Thoracic aorta (tissue), 2 donors: ENCODE data around the gene TBX18. TPM values are rescaled to one million over a fixed set of nuclear protein-coding genes. Genes with fewer than 3 reads are reported as not detected.

Source experiments
- ATAC-seq: fragments of 150-250 bp; one replicate; pipeline ENCODE4 v1.8.0; 2017; ENCODE audit warnings: low read depth; ENCODE audit not compliant: insufficient number of reproducible peaks, low FRiP score
- DNase-seq: peaks from one replicate; pipeline ENCODE4 v3.0.0-alpha.2; 2020; ENCODE audit warnings: low spot score
- H3K27ac ChIP-seq, 2 donors: fragments of 200-600 bp; sonication (generic); 1 replicate in 1 of 2; 2 replicates in 1 of 2; pipeline ENCODE4 v1.5.1; 2016; ENCODE audit warnings: mild to moderate bottlenecking in 2 of 2, moderate library complexity in 2 of 2
- H3K27me3 ChIP-seq: fragments of 200-600 bp; sonication (generic); replicated peaks from 2 replicates; pipeline ENCODE4 v1.6.0; 2016; ENCODE audit warnings: mild to moderate bottlenecking; ENCODE audit not compliant: insufficient read depth
- H3K36me3 ChIP-seq: fragments of 200-600 bp; sonication (generic); one replicate; pipeline ENCODE4 v1.5.1; 2016
- H3K4me1 ChIP-seq, 2 donors: fragments of 200-600 bp; sonication (generic); 1 replicate in 1 of 2; 2 replicates in 1 of 2; pipeline versions ENCODE4 v1.5.1 to v1.6.0; 2016; ENCODE audit warnings: low read depth in 2 of 2, mild to moderate bottlenecking in 1 of 2; ENCODE audit not compliant: control insufficient read depth in 1 of 2
- H3K4me3 ChIP-seq: fragments of 200-600 bp; sonication (generic); 2 replicates; pipeline ENCODE4 v1.5.1; 2016; ENCODE audit warnings: mild to moderate bottlenecking
- H3K9me3 ChIP-seq: fragments of 200-600 bp; sonication (generic); 2 replicates; pipeline ENCODE4 v1.5.1; 2016
- total RNA-seq, 2 donors: library from RNA; depleted of rRNA; stranded (reverse); fragments of >200 nt; gene quantifications; one replicate each; pipeline versions ENCODE4 v1.1.0 to v1.2.3, GENCODE V29; 2016
- TF ChIP-seq, protein P1 (sequence below): fragments of 200-600 bp; sonication (generic); IDR thresholded peaks from one replicate; pipeline ENCODE4 v1.5.1; 2019; ENCODE audit warnings: antibody characterized with exemption

The TBX18 gene
- total RNA-seq, 2 donors from 2014 or later = 53.5 to 85.4 TPM

DNA sequence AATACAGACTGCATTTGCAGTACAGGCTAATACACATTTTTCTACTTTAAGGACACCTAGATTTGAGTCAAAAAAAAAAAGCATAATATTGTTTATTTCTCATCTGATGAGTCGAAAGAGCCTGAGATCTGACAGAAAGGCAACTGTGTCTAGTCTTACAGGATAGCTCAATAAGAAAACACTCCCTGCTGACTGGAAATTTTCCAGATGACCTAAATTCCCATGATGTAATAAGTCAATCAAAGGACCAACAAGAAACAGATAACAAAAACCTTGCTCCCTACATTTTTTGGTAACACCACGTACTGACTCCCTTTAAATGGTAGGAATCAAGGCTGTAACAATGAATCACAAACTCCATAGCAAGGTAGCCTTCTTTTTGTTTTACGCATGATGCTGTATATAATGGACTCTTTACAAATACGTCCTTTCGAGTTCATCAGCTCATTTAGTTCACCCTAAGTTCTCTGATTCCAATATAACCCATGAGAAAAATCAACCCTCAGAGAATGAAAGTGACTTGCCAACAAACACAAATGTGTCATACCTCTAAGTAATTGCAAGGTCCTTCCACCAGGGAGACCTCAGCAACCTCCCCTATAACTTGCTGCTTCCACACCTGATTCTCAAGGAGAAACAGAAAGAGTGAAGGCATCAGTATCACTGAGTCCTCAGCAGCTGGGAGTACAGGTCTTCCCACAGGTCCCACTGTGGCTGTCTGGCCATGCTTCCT lies 12.1 kb downstream of the TBX18 start:
- Histone ChIP-seq H3K27me3 (no peaks in the 10 kb centered on the region), H3K4me1 (peaks cover 48 to 92% of the 10 kb centered on the region in 2 donors), H3K4me3 (peak overlapping the region; percentile 2), H3K27ac (peak overlapping the region; percentile 29 to 46), H3K36me3 (peaks cover 4% of the 10 kb centered on the region), H3K9me3 (no peaks in the 10 kb centered on the region)
- DNase-seq = no peak
- peak; percentile 33 for ATAC-seq
- TF ChIP-seq, protein P1, sequence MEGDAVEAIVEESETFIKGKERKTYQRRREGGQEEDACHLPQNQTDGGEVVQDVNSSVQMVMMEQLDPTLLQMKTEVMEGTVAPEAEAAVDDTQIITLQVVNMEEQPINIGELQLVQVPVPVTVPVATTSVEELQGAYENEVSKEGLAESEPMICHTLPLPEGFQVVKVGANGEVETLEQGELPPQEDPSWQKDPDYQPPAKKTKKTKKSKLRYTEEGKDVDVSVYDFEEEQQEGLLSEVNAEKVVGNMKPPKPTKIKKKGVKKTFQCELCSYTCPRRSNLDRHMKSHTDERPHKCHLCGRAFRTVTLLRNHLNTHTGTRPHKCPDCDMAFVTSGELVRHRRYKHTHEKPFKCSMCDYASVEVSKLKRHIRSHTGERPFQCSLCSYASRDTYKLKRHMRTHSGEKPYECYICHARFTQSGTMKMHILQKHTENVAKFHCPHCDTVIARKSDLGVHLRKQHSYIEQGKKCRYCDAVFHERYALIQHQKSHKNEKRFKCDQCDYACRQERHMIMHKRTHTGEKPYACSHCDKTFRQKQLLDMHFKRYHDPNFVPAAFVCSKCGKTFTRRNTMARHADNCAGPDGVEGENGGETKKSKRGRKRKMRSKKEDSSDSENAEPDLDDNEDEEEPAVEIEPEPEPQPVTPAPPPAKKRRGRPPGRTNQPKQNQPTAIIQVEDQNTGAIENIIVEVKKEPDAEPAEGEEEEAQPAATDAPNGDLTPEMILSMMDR = peak; percentile 36

DNA sequence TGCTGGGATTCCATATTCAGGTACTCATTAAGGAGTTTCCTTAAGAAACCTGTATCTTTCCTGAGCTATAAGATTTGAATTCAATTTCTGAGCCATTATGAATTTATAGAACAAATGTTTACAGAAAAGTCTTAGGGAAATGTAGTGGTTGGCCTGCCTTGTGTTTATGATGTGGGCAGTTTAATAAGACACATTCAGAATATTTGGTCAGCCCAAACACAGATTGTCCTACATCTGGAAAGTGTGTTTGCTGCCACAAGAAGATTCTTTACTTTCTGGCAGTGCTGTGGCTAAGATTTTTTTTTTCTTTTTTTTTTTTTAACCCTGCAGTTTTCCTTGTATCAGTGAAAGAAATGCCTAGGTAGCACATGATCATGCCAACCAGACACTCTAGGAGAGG lies 15.2 kb downstream of the TBX18 start:
- H3K36me3 ChIP-seq = peaks cover 5% of the 10 kb centered on the region
- no peaks in the 10 kb centered on the region for H3K27me3 ChIP-seq
- no peak overlapping the region for H3K27ac ChIP-seq
- peaks cover 37 to 81% of the 10 kb centered on the region in 2 donors for H3K4me1 ChIP-seq
- no peak overlapping the region for H3K4me3 ChIP-seq
- ATAC-seq (no peak), DNase-seq (no peak)
- TF ChIP-seq, protein P1 = no peak
- H3K9me3 ChIP-seq = no peaks in the 10 kb centered on the region

DNA sequence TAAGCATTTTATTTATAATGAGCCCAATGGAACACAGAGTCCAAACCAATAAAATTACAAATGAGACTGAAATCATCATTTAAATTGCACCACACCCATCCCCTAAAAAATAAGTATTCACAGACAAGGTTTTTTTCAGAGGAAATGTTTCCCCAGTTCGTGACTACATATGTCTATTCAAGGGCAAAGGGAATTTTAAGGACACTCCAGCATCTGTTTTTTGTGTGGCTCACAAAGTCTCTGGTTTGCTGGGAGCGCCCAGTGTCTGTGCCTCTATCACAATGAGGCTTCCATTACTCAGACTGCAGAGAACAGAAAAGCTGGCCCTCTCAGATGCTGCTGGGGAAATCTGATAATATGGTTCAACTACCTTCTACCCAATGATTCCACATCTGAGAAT lies 16.0 kb downstream of the TBX18 start:
- Histone ChIP-seq H3K27me3 (no peaks in the 10 kb centered on the region), H3K27ac (peak overlapping the region in 1 of 2 donors; percentile 20), H3K4me3 (no peak overlapping the region), H3K36me3 (peaks cover 5% of the 10 kb centered on the region), H3K4me1 (peaks cover 41 to 80% of the 10 kb centered on the region in 2 donors), H3K9me3 (no peaks in the 10 kb centered on the region)
- TF ChIP-seq, protein P1 = no peak
- DNase-seq (no peak), ATAC-seq (no peak)

DNA sequence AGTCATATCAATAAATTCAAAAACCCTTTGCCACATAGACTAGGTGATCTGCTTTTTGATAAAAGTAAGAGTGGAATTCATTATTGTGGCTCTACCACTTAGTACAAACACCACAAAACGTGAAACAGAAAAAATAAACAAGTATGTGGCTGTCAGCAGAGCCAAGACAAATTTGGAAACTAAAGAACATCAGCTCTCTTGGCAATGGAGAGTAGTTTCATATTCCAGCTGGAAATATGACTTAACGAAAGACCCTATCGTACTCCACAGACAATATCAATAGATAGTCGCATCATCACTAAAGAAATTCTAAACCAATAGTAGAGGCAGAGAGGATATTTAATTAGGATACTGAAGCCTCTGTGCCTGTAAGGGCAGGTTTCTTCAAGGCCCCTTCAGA lies 20.8 kb downstream of the TBX18 start:
- Histone ChIP-seq H3K4me1 (peaks cover 14 to 81% of the 10 kb centered on the region in 2 donors), H3K4me3 (peak overlapping the region; percentile 40), H3K36me3 (peaks cover 24% of the 10 kb centered on the region), H3K9me3 (no peaks in the 10 kb centered on the region), H3K27ac (peak overlapping the region; percentile 33 to 51), H3K27me3 (no peaks in the 10 kb centered on the region)
- ATAC-seq (no peak), DNase-seq (no peak)
- TF ChIP-seq, protein P1 = no peak

DNA sequence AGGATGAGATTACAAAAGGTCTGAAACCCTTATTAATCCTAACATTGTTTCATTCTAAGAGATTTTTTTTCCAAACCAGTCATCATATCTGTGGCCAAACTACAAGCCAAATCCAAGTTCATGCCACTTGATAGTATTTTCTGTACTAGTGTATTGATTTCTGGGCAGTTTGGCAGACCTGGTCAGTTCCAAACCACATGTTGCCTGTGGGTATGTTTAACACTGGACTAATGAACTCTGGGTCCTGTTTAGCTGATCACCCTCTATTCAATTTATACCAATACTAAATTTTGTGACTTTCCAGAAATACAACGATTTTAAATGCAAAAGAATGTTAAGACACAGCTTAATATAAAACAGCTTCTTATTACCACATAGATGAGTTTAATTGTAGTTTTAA lies 24.0 kb downstream of the TBX18 start:
- ATAC-seq = no peak
- TF ChIP-seq, protein P1 = no peak
- peaks cover 4 to 66% of the 10 kb centered on the region in 2 donors for H3K4me1 ChIP-seq

More for the DNA sequence above, 24.0 kb downstream of the TBX18 start:
- no peak overlapping the region for H3K4me3 ChIP-seq
- no peak for DNase-seq
- no peaks in the 10 kb centered on the region for H3K9me3 ChIP-seq
- no peak overlapping the region for H3K27ac ChIP-seq
- no peaks in the 10 kb centered on the region for H3K27me3 ChIP-seq
- peaks cover 42% of the 10 kb centered on the region for H3K36me3 ChIP-seq
